Panc1 (cell line): Measurements from ENCODE around the gene AFF3. TPM values are rescaled to one million over a fixed set of nuclear protein-coding genes. Genes with fewer than 3 reads are reported as not detected.

Source experiments
- ATAC-seq: fragments of 200-7000 bp; cut with Tn5 transposase; 2 replicates; pipeline ENCODE4 v1.9.1; 2020; ENCODE audit warnings: mild to moderate bottlenecking, moderate library complexity
- BruUV-seq: library from RNA; stranded (reverse); fragments of 400-500 nt; replicated peaks from 2 replicates; lab custom pipeline; 2021; lab: Mats Ljungman, UMichigan
- CTCF ChIA-PET: fragments of 300-600 bp; sonication (Branson Sonifier 250); formaldehyde crosslinking; loops from one replicate; lab custom pipeline; 2022; ENCODE audit warnings: antibody characterized with exemption; lab: Charles Lee
- POLR2A ChIA-PET: fragments of 300-600 bp; sonication (Branson Sonifier 250); formaldehyde crosslinking; loops from one replicate; lab custom pipeline; 2022; ENCODE audit warnings: antibody characterized with exemption; lab: Charles Lee
- DNase-seq: peaks from one replicate; pipeline ENCODE4 v3.0.0-alpha.2; 2010; ENCODE audit warnings: low read depth, low spot score
- H3K27ac ChIP-seq: 2 replicates; pipeline ENCODE4 v1.5.1; 2011; ENCODE audit warnings: mild to moderate bottlenecking, low read length, inconsistent platforms
- H3K27me3 ChIP-seq: fragments of 200-500 bp; sonication (Bioruptor generic); 2 replicates; pipeline ENCODE4 v1.6.0; 2014; ENCODE audit warnings: low read length, inconsistent platforms; ENCODE audit not compliant: control insufficient read depth, insufficient read depth
- H3K36me3 ChIP-seq: fragments of 200-500 bp; sonication (Bioruptor generic); 2 replicates; pipeline ENCODE4 v1.5.1; 2014; ENCODE audit warnings: inconsistent platforms, mild to moderate bottlenecking, low read length, moderate library complexity; ENCODE audit not compliant: control insufficient read depth, insufficient read depth
- H3K4me1 ChIP-seq: 2 replicates; pipeline ENCODE4 v1.5.1; 2011; ENCODE audit warnings: inconsistent platforms, mild to moderate bottlenecking, low read length, moderate library complexity; ENCODE audit not compliant: control insufficient read depth, insufficient read depth
- H3K4me3 ChIP-seq, 2 experiments: 2 replicates each; pipeline ENCODE4 v1.5.1; 2011 to 2012; ENCODE audit warnings: low read depth in 2 of 2, low read length in 2 of 2, mild to moderate bottlenecking in 2 of 2, inconsistent platforms in 1 of 2, moderate library complexity in 1 of 2
- H3K9me3 ChIP-seq: fragments of 200-500 bp; sonication (Bioruptor generic); 2 replicates; pipeline ENCODE4 v1.5.1; 2014; ENCODE audit warnings: low read depth, mild to moderate bottlenecking, inconsistent platforms, low read length, moderate library complexity; ENCODE audit not compliant: control insufficient read depth, insufficient read depth
- CTCF ChIP-seq: fragments of 450-650 bp; IDR thresholded peaks from 2 replicates; pipeline ENCODE4 v1.5.1; 2017; ENCODE audit warnings: mild to moderate bottlenecking
- POLR2AphosphoS5 ChIP-seq: IDR thresholded peaks from 2 replicates; pipeline ENCODE4 v1.6.1; 2012; ENCODE audit warnings: mild to moderate bottlenecking, low read depth, low read length, moderate library complexity
- REST ChIP-seq, 2 experiments: IDR thresholded peaks; 2 replicates each; pipeline ENCODE4 v1.6.1; 2011 to 2012; ENCODE audit warnings: low read depth in 2 of 2, control low read depth in 1 of 2, low read length in 1 of 2, mild to moderate bottlenecking in 1 of 2, moderate library complexity in 1 of 2; ENCODE audit not compliant: insufficient read depth in 1 of 2
- SIN3A ChIP-seq: IDR thresholded peaks from 2 replicates; pipeline ENCODE4 v1.6.1; 2012; ENCODE audit warnings: low read depth, mild to moderate bottlenecking, low read length, moderate library complexity, borderline replicate concordance; ENCODE audit not compliant: insufficient read depth
- TCF7L2 ChIP-seq: IDR thresholded peaks from 2 replicates; pipeline ENCODE4 v1.6.1; 2011; ENCODE audit warnings: mild to moderate bottlenecking, low read depth, low read length, inconsistent platforms
- in situ Hi-C: cut with HindIII; loops from 2 replicates; pipeline ENCODE4 v1.10.0; 2016; ENCODE audit warnings: low sequenced_read_pairs, low pct_unique_long_range_greater_than_20kb
- intact Hi-C: fragments of 100-400 bp; cut with micrococcal nuclease; formaldehyde crosslinking; loops from one replicate; pipeline ENCODE4 v1.10.0; 2022; ENCODE audit not compliant: unreplicated experiment
- total RNA-seq: library from RNA; stranded (reverse); gene quantifications from one replicate; pipeline ENCODE4 v1.2.1, GENCODE V29; 2021; ENCODE audit not compliant: unreplicated experiment

AFF3 gene
- total RNA-seq, 1 experiment from 2014 or later: 2.2 TPM

GRCh38 chr2:99899058-99899855 lies 243.1 kb downstream of the AFF3 start:
- BruUV-seq: no TSS peak
- TF ChIP-seq CTCF: no peak
- no peak for TF ChIP-seq REST (IDR thresholded peaks at IDR 0.05; ENCODE audit: insufficient read depth in 1 of 2, low read depth in 2 of 2, low read length in 1 of 2)
- no peak for TF ChIP-seq TCF7L2
- TF ChIP-seq SIN3A: no peak
- ChIA-PET POLR2A (no interaction called here), CTCF (no interaction called here)
- no peak for DNase-seq
- peaks cover 5% of the 10 kb centered on the region; the same call in 1 of the 2 replicates for H3K27me3 ChIP-seq
- no peak for ATAC-seq
- H3K9me3 ChIP-seq: no peaks in the 10 kb centered on the region
- no peaks in the 10 kb centered on the region for H3K36me3 ChIP-seq
- no peak overlapping the region for H3K27ac ChIP-seq
- in situ Hi-C loops (no loop called here), intact Hi-C loops (no loop called here)
- H3K4me1 ChIP-seq: no peaks in the 10 kb centered on the region
- no peak overlapping the region for H3K4me3 ChIP-seq

GRCh38 chr2:99898336-99899048 lies 243.9 kb downstream of the AFF3 start:
- ATAC-seq: no peak
- no peak for TF ChIP-seq TCF7L2
- no peak for TF ChIP-seq CTCF
- TF ChIP-seq REST (IDR thresholded peaks at IDR 0.05; ENCODE audit: insufficient read depth in 1 of 2, low read depth in 2 of 2, low read length in 1 of 2): no peak
- TF ChIP-seq SIN3A: no peak
- no peak for TF ChIP-seq POLR2AphosphoS5
- no peak overlapping the region for H3K4me3 ChIP-seq
- no peaks in the 10 kb centered on the region for H3K36me3 ChIP-seq
- in situ Hi-C loops (no loop called here), intact Hi-C loops (no loop called here)
- H3K4me1 ChIP-seq: no peaks in the 10 kb centered on the region
- H3K27ac ChIP-seq: no peak overlapping the region
- CTCF ChIA-PET: interaction anchor here (0.5 kb wide), 1 partner anchor 1324 kb away, joined by 3 read pairs; no protein-coding TSS in a partner anchor
- H3K9me3 ChIP-seq: no peaks in the 10 kb centered on the region
- POLR2A ChIA-PET: no interaction called here
- DNase-seq: no peak
- BruUV-seq: no TSS peak
- H3K27me3 ChIP-seq: peaks cover 5% of the 10 kb centered on the region; the same call in 1 of the 2 replicates
